Left lobe of liver (tissue), 2 donors: ENCODE measurements around the gene COQ4. TPM values are rescaled to one million over a fixed set of nuclear protein-coding genes. Genes with fewer than 3 reads are reported as not detected.

Experiments used
- ATAC-seq: fragments of 200-7000 bp; cut with Tn5 transposase; one replicate; pipeline ENCODE4 v1.9.1; 2020; ENCODE audit warnings: mild to moderate bottlenecking, moderate library complexity
- DNase-seq: peaks from one replicate; pipeline ENCODE4 v3.0.0-alpha.2; 2020; ENCODE audit warnings: low spot score
- total RNA-seq: library from RNA; stranded (reverse); gene quantifications from one replicate; pipeline ENCODE4 v1.2.1, GENCODE V29; 2021
- donor health status: DM: no; HTN: no; CAD: no; lungs with moderate emphysema.
- donor health status: DM: no; HTN: yes; CAD: no.

The COQ4 gene
- total RNA-seq, 1 donor from 2014 or later, result 34.2 TPM

GRCh38 chr9:128340691-128341434, 18.2 kb downstream of the COQ4 start:
- peak; percentile 20 for ATAC-seq
- no peak for DNase-seq

DNA sequence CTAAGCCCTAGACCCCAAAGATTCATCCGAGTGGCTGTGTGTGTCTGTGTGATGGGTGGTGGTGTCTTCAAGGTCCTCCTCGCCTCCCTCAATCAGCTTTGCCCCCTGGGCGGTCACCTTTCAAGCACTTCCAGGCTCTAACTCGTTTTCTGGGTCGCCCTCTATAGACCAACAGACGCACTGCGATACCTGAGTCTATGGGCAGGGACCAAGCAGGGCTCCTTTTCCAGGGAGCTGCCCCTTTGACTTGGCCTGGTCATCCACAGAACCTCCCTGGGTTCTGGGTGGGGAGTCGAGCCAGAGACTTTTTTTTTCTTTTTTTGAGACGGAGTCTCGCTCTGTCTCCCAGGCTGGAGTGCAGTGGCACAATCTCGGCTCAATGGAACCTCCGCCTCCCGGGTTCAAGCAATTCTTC, 18.8 kb downstream of the COQ4 start:
- ATAC-seq (peak; percentile 68), DNase-seq (peak; percentile 66)

DNA sequence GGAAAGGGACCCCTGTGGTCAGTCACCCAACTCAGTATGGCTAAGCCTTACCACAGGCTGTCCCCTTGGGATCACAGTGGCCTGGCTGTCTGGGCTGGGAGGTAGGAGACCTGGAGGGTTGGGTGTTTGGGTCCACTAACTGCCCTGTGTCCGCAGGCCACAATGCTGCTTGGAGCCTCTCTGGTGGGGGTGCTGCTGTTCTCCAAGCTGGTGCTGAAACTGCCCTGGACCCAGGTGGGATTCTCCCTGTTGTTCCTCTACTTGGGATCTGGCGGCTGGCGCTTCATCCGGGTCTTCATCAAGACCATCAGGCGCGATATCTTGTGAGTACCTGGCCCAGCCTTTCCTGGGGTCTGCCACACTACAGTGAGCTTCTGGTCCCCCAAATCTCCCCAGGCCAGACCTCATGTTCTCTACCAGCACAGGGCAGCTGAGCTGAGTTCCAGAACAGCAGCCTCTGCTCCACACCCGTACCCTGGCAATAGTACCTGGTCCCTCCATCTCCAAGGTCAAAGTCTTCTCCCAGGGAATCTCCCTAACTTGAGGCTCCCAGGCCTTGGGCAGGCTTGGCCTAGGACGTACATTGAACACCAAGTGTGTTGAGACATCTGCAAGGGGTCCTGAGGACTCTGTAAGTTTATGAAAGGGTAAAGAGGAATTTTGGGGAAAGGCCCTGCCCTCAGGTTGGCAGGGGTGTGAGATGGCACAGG, 20.5 kb downstream of the COQ4 start:
- DNase-seq (no peak), ATAC-seq (no peak)

GRCh38 chr9:128343855-128344254, 21.2 kb downstream of the COQ4 start:
- no peak for DNase-seq
- no peak for ATAC-seq

DNA sequence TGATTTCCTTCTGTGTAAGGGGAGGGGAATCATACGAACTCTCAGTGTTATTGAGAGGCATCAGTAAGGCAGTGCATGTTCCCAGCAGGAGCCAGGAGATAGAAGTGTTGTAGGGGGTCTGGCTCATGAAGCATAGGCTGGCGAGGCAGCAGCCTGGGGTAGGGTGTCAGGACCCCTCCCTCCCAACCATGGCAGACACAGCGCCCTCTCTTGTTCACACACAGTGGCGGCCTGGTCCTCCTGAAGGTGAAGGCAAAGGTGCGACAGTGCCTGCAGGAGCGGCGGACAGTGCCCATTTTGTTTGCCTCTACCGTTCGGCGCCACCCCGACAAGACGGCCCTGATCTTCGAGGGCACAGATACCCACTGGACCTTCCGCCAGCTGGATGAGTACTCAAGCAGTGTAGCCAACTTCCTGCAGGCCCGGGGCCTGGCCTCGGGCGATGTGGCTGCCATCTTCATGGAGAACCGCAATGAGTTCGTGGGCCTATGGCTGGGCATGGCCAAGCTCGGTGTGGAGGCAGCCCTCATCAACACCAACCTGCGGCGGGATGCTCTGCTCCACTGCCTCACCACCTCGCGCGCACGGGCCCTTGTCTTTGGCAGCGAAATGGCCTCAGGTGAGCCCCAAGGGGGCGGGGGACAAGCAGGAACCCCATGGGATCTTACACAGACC, 22.4 kb downstream of the COQ4 start:
- DNase-seq (no peak), ATAC-seq (no peak)

GRCh38 chr9:128349125-128349524, 26.5 kb downstream of the COQ4 start:
- no peak for ATAC-seq
- DNase-seq, result no peak

GRCh38 chr9:128349772-128350171, 27.1 kb downstream of the COQ4 start:
- ATAC-seq, result no peak
- DNase-seq, result no peak

DNA sequence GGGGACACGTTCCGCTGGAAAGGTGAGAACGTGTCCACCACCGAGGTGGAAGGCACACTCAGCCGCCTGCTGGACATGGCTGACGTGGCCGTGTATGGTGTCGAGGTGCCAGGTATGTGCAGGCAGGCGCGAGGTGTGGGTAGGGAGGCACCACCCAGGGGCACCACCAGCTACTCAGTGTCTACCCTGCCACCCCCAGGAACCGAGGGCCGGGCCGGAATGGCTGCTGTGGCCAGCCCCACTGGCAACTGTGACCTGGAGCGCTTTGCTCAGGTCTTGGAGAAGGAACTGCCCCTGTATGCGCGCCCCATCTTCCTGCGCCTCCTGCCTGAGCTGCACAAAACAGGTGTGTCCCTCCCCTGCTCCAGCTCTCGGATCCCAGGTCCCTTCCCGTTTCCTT, 32.8 kb downstream of the COQ4 start:
- ATAC-seq, result no peak
- DNase-seq, result no peak

DNA sequence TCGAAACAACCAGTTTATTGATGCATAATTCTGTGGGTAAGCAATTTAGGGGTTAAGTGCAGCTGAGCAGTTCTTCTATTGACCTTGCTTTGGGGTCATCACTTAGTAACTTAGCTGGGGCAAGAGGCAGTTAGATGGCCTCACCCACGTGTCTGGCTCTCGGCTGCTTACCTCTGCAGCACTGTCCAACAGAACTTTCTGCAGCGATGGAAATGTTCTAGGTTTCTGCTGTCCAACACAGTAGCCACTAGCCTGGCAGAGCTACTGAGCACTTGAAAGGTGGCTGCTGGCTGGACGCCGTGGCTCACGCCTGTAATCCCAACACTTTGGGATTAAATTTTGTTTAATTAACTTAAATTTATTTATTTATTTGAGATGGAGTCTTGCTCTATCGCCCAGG, 35.5 kb downstream of the COQ4 start:
- DNase-seq (no peak), ATAC-seq (peak; percentile 24)

- no peak for ATAC-seq
- no peak for DNase-seq
These were observed 36.2 kb downstream of the COQ4 start for GRCh38 chr9:128358861-128359260.

DNA sequence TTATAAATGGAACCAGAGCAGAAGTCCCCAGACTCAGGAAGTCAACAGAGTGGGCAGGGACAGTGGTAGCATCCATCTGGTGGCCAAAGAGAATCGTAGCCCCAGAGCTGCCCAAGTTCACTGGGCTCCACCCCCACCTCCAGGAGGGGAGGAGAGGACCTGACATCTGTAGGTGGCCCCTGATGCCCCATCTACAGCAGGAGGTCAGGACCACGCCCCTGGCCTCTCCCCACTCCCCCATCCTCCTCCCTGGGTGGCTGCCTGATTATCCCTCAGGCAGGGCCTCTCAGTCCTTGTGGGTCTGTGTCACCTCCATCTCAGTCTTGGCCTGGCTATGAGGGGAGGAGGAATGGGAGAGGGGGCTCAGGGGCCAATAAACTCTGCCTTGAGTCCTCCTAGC, 38.2 kb downstream of the COQ4 start:
- ATAC-seq (no peak), DNase-seq (no peak)

DNA sequence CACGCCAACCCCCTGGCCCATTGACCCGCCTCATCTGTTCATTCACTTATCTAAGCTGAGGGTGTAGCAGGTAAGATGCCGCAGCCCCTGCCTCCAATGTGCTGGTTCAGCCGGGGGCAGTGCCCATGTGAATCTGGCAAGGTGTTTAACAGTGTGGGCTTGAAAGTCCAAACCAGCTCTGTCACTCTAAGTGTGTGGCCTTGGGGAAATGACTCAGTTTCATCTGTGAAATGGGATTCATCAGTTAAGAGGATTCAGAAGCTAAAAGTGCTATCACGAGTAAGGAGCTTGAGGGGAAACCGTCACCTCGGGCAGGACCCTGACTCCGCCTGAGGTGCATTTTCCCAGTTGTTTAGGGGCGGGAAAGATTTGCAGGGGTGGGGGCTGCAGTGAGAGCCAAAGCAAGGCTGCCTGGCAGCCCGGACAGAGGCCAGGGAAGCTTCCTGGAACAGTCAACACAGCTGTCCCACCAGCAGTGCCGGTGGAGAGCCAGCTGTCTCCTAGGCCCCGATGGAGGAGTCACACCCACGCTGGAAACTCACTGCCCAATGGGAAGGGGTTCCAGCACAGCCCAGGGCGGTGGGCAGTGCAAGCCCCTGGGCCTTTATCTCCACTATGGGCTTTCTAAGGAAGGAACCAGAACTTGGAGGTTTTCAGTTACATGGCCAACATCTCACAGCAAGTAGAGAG, 38.8 kb downstream of the COQ4 start:
- no peak for ATAC-seq
- no peak for DNase-seq

DNA sequence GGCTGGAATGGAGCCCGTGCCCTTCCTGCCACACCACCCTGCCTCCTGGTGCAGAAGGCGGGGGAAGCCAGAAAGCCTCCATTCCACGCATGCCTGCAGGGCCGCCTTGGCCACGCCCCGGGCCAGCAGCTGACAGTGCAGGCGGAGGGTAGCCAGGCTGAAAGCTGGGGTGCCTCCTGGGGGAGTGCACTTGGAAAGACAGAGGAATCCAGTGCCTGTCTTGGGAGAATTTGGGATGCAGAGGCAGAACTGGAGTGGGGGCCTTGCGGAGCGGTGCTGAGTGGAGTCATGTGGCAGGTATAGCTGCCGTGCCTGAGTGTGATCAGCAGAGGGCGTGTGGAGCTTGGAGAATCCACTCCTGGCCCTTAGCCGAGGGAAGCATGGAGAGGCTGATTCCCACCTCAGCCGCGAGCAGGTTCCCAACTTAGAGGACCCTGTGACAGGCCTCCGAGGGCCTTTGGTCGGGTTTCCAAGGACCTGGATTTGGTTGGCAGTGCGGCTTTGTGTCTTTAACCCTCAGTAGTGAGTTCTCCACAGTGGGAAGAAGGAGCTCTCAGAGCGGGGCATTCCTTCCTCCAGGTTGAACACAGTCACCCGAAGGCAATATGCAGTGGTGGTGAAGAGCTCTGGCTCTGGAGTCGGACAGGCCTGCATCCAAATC, 39.5 kb downstream of the COQ4 start:
- DNase-seq, result peak; percentile 81
- peak; percentile 94 for ATAC-seq

- ATAC-seq (no peak), DNase-seq (no peak)
These were observed 40.1 kb downstream of the COQ4 start for GRCh38 chr9:128362774-128363173.

GRCh38 chr9:128365525-128365924, 42.9 kb downstream of the COQ4 start:
- no peak for DNase-seq
- ATAC-seq, result no peak

GRCh38 chr9:128369024-128369706, 46.5 kb downstream of the COQ4 start:
- DNase-seq (no peak), ATAC-seq (no peak)

- no peak for ATAC-seq
- DNase-seq, result no peak
These were observed 47.7 kb downstream of the COQ4 start for GRCh38 chr9:128370367-128370751.

- DNase-seq (peak; percentile 97), ATAC-seq (peak; percentile 98)
These were observed 48.4 kb downstream of the COQ4 start, which contains the start of gene URM1 for GRCh38 chr9:128370752-128371629. URM1 (plus strand) TSS chr9:128371374; CDS start chr9:128371381, 7 bp downstream.

- DNase-seq (no peak), ATAC-seq (no peak)
These were observed 49.0 kb downstream of the COQ4 start for GRCh38 chr9:128371630-128372117.
